ENCODE measurements around the gene PIK3R1. TPM values are rescaled to one million over a fixed set of nuclear protein-coding genes. Genes with fewer than 3 reads are reported as not detected.

Gene PIK3R1
- total and polyA plus RNA-seq, 8 donors, result 9.2 to 280 (median 52.3) TPM

DNA sequence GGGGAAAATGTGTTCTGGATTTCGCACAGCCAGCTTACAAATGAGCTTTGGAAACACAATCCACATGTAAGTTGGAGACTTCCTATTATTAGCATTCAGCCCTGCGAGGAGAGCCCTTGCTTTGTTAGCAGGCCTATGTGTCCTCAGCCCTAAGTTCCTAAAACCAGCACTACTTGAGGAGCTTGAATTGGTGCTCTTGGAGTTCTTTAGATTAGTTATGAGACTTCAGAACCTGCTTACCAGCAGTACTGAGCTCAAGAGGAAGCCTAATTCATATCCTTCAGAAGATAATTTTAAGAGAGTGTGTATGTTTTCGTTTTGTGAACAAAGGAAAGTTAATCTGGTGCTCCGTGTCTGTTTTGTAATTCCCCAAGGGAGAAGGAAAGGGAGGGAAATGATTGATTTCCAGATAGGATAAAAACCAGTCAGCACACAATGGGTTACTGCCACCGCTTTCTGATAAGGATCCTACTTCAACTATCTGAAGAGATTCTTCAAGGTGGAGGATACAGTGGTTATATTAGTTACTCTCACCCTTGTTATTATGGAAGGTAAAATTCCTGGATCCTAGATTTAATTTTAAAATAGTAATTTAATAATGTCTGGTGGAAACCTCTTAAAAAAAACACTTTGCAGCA is 35.2 kb downstream of the PIK3R1 start:
- no peak overlapping the region for H3K4me3 ChIP-seq
- H3K27me3 ChIP-seq, result no peaks in the 10 kb centered on the region
- 42 to 57% (median 55%) methylated on average over 5 of the region's 5 CpGs for WGBS, 5 donors
- H3K4me1 ChIP-seq, result peaks cover 36 to 91% (median 61%) of the 10 kb centered on the region in 4 donors
- DNase-seq, result no peak
- H3K27ac ChIP-seq, result peak overlapping the region in 4 of 5 donors; percentile 39 to 75 (median 65)
- no peaks in the 10 kb centered on the region for H3K9me3 ChIP-seq
- no peaks in the 10 kb centered on the region for H3K36me3 ChIP-seq
- no peak for TF ChIP-seq POLR2AphosphoS5 (IDR thresholded peaks at IDR 0.05)
- TF ChIP-seq, protein P1, sequence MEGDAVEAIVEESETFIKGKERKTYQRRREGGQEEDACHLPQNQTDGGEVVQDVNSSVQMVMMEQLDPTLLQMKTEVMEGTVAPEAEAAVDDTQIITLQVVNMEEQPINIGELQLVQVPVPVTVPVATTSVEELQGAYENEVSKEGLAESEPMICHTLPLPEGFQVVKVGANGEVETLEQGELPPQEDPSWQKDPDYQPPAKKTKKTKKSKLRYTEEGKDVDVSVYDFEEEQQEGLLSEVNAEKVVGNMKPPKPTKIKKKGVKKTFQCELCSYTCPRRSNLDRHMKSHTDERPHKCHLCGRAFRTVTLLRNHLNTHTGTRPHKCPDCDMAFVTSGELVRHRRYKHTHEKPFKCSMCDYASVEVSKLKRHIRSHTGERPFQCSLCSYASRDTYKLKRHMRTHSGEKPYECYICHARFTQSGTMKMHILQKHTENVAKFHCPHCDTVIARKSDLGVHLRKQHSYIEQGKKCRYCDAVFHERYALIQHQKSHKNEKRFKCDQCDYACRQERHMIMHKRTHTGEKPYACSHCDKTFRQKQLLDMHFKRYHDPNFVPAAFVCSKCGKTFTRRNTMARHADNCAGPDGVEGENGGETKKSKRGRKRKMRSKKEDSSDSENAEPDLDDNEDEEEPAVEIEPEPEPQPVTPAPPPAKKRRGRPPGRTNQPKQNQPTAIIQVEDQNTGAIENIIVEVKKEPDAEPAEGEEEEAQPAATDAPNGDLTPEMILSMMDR (IDR thresholded peaks at IDR 0.05), result no peak
- TF ChIP-seq EP300 (IDR thresholded peaks at IDR 0.05), result no peak
- TF ChIP-seq POLR2A (IDR thresholded peaks at IDR 0.05), result no peak
- intact Hi-C loops (cut with DNase I; ENCODE audit: low total_unique reads), result loop anchor here (10.0 kb wide), 1 partner anchor 1016 kb away; no protein-coding TSS in a partner anchor

DNA sequence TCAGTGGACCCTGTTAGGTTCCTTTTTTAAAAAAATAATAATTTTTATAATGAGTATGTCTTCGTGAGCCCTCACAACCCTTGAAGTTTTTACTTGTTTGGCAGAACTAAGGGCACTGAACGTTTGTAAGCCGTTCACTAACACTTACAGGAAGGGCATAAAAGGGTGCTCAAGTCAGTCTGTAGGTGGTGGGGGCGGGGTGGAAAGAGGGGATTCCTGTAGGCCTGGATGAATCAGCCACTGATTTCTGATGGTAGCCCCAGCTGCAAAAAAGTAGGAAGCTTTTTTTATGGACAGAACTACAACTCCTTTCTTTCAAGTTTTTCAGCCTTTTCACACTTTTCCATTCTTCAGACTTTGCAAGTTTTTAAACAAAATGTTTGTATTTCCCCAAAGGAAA is 35.8 kb downstream of the PIK3R1 start:
- 29 to 44% (median 41%) methylated on average over 4 of the region's 4 CpGs for WGBS, 5 donors
- no peaks in the 10 kb centered on the region for H3K36me3 ChIP-seq
- H3K27me3 ChIP-seq, result no peaks in the 10 kb centered on the region
- no peaks in the 10 kb centered on the region for H3K9me3 ChIP-seq
- intact Hi-C loops (cut with DNase I; ENCODE audit: low total_unique reads), result loop anchor here (10.0 kb wide), 1 partner anchor 1017 kb away; no protein-coding TSS in a partner anchor
- H3K4me1 ChIP-seq, result peaks cover 37 to 91% (median 64%) of the 10 kb centered on the region in 4 donors
- DNase-seq, result no peak
- H3K27ac ChIP-seq, result peak overlapping the region in 4 of 5 donors; percentile 39 to 75 (median 65)
- H3K4me3 ChIP-seq, result no peak overlapping the region
- no peak for TF ChIP-seq POLR2A (IDR thresholded peaks at IDR 0.05)

DNA sequence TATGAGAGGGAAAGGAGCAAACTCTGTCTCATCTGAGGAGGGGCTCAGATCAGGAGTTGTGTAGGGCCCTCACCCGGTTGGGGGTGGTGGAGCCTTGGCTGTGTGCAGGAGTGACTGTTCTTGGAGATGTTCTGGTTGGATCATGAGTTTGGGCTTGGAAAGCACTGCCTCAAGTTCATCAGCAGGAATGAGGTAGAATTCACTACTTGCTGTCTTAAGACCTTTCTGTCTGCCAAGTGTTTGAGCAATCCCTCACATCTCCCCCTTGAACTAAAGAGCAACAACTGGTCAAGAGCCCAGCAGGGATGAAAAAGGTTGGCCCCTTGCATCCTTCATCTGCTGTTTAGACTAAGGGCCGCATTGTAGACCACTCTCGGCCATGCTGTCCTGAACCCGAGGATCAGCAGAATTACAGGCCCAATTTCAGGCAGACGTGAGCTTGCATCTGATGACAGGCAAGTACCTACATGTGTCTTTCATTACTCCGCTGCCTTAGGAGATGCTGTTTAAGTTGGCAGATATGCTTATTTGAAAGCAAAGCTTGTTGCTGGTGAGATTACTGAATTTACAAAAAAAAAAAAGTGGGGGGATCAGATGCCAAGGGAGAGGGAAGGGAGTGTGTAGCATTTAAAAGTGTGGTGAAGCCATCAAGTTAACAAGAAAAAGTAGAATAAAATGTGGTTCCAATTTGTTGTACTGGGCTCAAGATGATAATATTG is 36.4 kb downstream of the PIK3R1 start:
- intact Hi-C loops (cut with DNase I; ENCODE audit: low total_unique reads), result loop anchor here (10.0 kb wide), 1 partner anchor 1017 kb away; no protein-coding TSS in a partner anchor
- Histone ChIP-seq H3K36me3 (no peaks in the 10 kb centered on the region), H3K27me3 (no peaks in the 10 kb centered on the region), H3K4me1 (peaks cover 42 to 94% (median 68%) of the 10 kb centered on the region in 4 donors), H3K9me3 (no peaks in the 10 kb centered on the region), H3K4me3 (peak overlapping the region in 1 of 4 donors; percentile 4), H3K27ac (peak overlapping the region in 4 of 5 donors; percentile 39 to 75 (median 65))
- TF ChIP-seq POLR2AphosphoS5 (IDR thresholded peaks at IDR 0.05) (peak; percentile 15 to 20 (median 18)), EP300 (IDR thresholded peaks at IDR 0.05) (no peak), POLR2A (IDR thresholded peaks at IDR 0.05) (no peak)
- DNase-seq, result peak in 1 of 2 donors; percentile 44
- WGBS, 5 donors, result 51 to 69% (median 66%) methylated on average over 6 of the region's 6 CpGs

DNA sequence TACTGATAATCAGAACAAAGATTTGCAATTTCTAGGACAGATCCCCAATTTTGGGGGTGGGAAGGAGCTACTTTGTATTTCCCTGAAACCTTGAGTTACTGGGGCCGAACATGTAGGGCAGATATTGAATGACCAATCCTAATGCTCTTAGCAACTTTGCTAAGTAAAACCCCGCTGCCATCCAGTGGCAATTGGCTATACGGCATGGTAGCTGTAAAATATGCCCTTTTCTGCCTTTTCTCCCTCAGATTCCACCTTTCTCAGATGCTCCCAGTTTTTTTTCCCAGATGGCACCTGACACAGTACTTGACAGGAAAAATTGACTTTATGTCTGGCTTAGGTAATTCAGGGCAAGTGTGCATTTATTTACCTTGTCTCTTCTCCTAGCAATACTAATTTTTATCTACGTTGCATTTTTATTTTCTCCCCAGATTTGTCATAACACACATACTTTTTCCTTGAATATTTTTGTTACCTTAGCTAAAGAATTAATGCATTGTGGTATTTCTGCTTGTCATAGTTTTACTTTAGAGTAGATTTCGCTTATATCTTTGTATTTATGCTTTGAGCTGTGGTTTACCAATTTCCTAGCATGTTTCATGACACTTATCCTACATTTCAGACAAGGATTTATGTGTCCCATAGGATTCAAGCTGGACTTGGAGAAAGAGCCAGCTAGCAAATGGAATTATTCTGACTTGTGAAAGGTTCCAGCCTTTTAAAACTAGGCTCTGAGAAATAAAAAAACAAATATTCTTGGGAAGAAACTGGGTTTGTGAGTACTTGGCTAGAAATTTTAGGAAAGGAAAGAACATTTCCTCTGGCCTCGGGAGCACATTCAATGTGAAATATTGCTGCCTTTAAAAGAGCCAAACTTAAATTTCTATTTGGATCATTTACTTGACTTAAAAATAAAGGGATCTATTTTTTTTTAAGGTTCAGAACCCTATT is 37.4 kb downstream of the PIK3R1 start:
- Histone ChIP-seq H3K4me1 (peaks cover 49 to 100% (median 76%) of the 10 kb centered on the region in 4 donors), H3K36me3 (no peaks in the 10 kb centered on the region), H3K9me3 (no peaks in the 10 kb centered on the region), H3K27ac (peak overlapping the region in 4 of 5 donors; percentile 39 to 75 (median 65)), H3K4me3 (peak overlapping the region in 1 of 4 donors; percentile 4), H3K27me3 (no peaks in the 10 kb centered on the region)
- intact Hi-C loops (cut with DNase I; ENCODE audit: low total_unique reads), result loop anchor here (10.0 kb wide), 1 partner anchor 1018 kb away; no protein-coding TSS in a partner anchor
- TF ChIP-seq POLR2AphosphoS5 (IDR thresholded peaks at IDR 0.05) (peak in 2 of 3 donors; percentile 5 to 33), EP300 (IDR thresholded peaks at IDR 0.05) (no peak)
- TF ChIP-seq, protein P1 (IDR thresholded peaks at IDR 0.05), result peak in 5 of 7 experiments; percentile 51 to 71 (median 66)
- WGBS, 5 donors, result 34 to 52% (median 41%) methylated on average over 6 of the region's 6 CpGs
- peak; percentile 53 to 86 for DNase-seq

All from stomach (tissue), 9 donors.